Measurements from ENCODE around the gene MYOT. TPM values are rescaled to one million over a fixed set of nuclear protein-coding genes. Genes with fewer than 3 reads are reported as not detected.

The MYOT gene
- total and polyA plus RNA-seq, 2 of the 4 experiments (the other 2 are of a cell fraction), result not detected

DNA sequence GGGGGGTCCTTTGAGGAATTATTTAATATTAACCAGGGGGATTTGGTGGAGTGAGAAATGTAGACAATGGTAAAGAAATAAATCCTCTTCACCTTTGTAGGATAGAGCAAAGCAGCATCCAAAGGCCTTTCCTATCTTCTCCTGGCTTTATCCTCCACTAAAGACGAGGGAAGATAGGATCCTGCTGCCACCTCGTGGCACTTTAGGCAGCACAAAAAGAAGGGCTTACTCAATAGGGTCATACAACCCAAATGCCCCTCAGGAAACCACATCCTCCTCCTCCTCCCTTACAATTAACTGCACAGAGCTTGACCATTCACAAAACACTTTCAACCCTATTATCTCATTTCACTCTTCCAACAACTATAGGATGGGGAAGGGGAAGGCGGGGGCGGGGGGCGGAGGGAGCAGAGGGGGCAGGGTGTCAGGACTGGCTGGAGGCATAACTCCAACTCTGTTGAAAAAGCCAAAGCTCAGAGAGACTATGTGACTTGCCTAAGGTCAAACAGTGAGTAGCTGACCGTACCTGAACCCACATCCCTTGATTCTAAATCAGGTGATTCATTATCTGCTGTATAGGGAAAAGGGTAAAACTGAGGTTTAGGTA lies 45.4 kb upstream of the MYOT start:
- Histone ChIP-seq H3K9me3 (ENCODE audit: control insufficient read depth, insufficient read depth, low read length) (no peaks in the 10 kb centered on the region), H3K4ac (ENCODE audit: low read depth, low read length) (no peak overlapping the region), H3K27me3 (ENCODE audit: control insufficient read depth, insufficient read depth, low read length) (peaks cover 6% of the 10 kb centered on the region), H4K91ac (ENCODE audit: insufficient read depth, low read depth, low read length) (no peak overlapping the region), H3K27ac (ENCODE audit: insufficient read depth, low read length) (no peak overlapping the region), H4K20me1 (ENCODE audit: insufficient read depth, low read length) (no peaks in the 10 kb centered on the region), H3K4me2 (ENCODE audit: low read depth, low read length) (no peak overlapping the region), H3K18ac (ENCODE audit: low read depth, low read length) (no peak overlapping the region), H3K9ac (ENCODE audit: low read depth, low read length) (no peak overlapping the region), H2AFZ (replicated peaks; ENCODE audit: low read length, poor library complexity) (no peak overlapping the region), H3K4me3 (ENCODE audit: insufficient read depth, low read depth, low read length) (no peak overlapping the region), H2BK15ac (ENCODE audit: low read depth, low read length) (no peak overlapping the region), H4K5ac (ENCODE audit: low read depth, low read length) (no peak overlapping the region), H2AK5ac (ENCODE audit: low read depth, low read length) (no peak overlapping the region), H2BK120ac (ENCODE audit: low read depth, low read length) (no peak overlapping the region), H2BK5ac (ENCODE audit: low read depth, low read length, poor library complexity, severe bottlenecking) (no peak overlapping the region), H3K23ac (ENCODE audit: low read depth, low read length) (no peak overlapping the region), H2BK20ac (ENCODE audit: low read depth, low read length) (no peak overlapping the region), H3K56ac (ENCODE audit: extremely low read depth, insufficient read depth, low read length) (no peak overlapping the region), H3K36me3 (ENCODE audit: control insufficient read depth, insufficient read depth, low read length) (no peaks in the 10 kb centered on the region), H3K79me1 (ENCODE audit: low read depth in 1 of 2, low read length in 2 of 2) (no peaks in the 10 kb centered on the region), H4K8ac (ENCODE audit: low read depth in 2 of 2, low read length in 2 of 2) (no peak overlapping the region), H3K4me1 (ENCODE audit: control insufficient read depth, insufficient read depth, low read length) (no peaks in the 10 kb centered on the region), H2AK9ac (replicated peaks; ENCODE audit: low read depth, low read length, poor library complexity) (no peak overlapping the region), H3K9me1 (ENCODE audit: insufficient read depth, low read length) (no peaks in the 10 kb centered on the region), H3K14ac (replicated peaks; ENCODE audit: low read depth, low read length) (no peak overlapping the region)
- ChIA-PET POLR2A (ENCODE audit: unreplicated experiment) (no interaction called here), CTCF (no interaction called here)
- dilution Hi-C loops (cut with HindIII; ENCODE audit: low sequenced_read_pairs, unreplicated experiment) (no loop called here), in situ Hi-C loops (cut with MboI; ENCODE audit: low sequenced_read_pairs) (no loop called here), intact Hi-C loops (cut with micrococcal nuclease) (loop anchor here (5.0 kb wide), 2 partner anchors 45 to 195 kb away; no protein-coding TSS in a partner anchor)
- DNase-seq, result peak; percentile 18
- no peak for TF ChIP-seq MAFK (IDR thresholded peaks at IDR 0.05; ENCODE audit: low read depth, low read length)
- TF ChIP-seq MXI1 (IDR thresholded peaks at IDR 0.05; ENCODE audit: borderline replicate concordance, low read depth, low read length), result no peak
- TF ChIP-seq RAD21 (IDR thresholded peaks at IDR 0.05; ENCODE audit: low read length), result peak; percentile 51
- no peak for TF ChIP-seq CHD1 (IDR thresholded peaks at IDR 0.05; ENCODE audit: low read depth, low read length)
- TF ChIP-seq, protein P1, sequence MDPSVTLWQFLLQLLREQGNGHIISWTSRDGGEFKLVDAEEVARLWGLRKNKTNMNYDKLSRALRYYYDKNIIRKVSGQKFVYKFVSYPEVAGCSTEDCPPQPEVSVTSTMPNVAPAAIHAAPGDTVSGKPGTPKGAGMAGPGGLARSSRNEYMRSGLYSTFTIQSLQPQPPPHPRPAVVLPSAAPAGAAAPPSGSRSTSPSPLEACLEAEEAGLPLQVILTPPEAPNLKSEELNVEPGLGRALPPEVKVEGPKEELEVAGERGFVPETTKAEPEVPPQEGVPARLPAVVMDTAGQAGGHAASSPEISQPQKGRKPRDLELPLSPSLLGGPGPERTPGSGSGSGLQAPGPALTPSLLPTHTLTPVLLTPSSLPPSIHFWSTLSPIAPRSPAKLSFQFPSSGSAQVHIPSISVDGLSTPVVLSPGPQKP (IDR thresholded peaks at IDR 0.05; ENCODE audit: borderline replicate concordance, low read depth, low read length), result no peak
- TF ChIP-seq BHLHE40 (IDR thresholded peaks at IDR 0.05; ENCODE audit: low read depth, low read length), result no peak
- TF ChIP-seq, protein P2, sequence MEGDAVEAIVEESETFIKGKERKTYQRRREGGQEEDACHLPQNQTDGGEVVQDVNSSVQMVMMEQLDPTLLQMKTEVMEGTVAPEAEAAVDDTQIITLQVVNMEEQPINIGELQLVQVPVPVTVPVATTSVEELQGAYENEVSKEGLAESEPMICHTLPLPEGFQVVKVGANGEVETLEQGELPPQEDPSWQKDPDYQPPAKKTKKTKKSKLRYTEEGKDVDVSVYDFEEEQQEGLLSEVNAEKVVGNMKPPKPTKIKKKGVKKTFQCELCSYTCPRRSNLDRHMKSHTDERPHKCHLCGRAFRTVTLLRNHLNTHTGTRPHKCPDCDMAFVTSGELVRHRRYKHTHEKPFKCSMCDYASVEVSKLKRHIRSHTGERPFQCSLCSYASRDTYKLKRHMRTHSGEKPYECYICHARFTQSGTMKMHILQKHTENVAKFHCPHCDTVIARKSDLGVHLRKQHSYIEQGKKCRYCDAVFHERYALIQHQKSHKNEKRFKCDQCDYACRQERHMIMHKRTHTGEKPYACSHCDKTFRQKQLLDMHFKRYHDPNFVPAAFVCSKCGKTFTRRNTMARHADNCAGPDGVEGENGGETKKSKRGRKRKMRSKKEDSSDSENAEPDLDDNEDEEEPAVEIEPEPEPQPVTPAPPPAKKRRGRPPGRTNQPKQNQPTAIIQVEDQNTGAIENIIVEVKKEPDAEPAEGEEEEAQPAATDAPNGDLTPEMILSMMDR (conservative IDR thresholded peaks at IDR 0.05; ENCODE audit: low read depth, low read length), result peak; percentile 45
- peak; percentile 33; the same call in 1 of the 2 replicates for TF ChIP-seq SMC3 (IDR thresholded peaks at IDR 0.05; ENCODE audit: low read depth, low read length)
- TF ChIP-seq, protein P3, sequence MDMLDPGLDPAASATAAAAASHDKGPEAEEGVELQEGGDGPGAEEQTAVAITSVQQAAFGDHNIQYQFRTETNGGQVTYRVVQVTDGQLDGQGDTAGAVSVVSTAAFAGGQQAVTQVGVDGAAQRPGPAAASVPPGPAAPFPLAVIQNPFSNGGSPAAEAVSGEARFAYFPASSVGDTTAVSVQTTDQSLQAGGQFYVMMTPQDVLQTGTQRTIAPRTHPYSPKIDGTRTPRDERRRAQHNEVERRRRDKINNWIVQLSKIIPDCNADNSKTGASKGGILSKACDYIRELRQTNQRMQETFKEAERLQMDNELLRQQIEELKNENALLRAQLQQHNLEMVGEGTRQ (IDR thresholded peaks at IDR 0.05; ENCODE audit: low read depth, low read length), result no peak
- BruUV-seq (replicated peaks), result no TSS peak
- 13% methylated on average over 2 of the region's 6 CpGs; no CpG with 5 or more reads in 1 of the 2 experiments for WGBS, 2 experiments (ENCODE audit: extremely low coverage in 2 of 2, insufficient read length in 1 of 2)
- ATAC-seq (ENCODE audit: low read depth), result peak; percentile 57
